ENCODE measurements around the gene BAD. TPM values are rescaled to one million over a fixed set of nuclear protein-coding genes. Genes with fewer than 3 reads are reported as not detected.

The BAD gene
- total and polyA plus RNA-seq, 4 experiments from 2014 or later, result 23.1 to 70.1 (median 37.2) TPM

DNA sequence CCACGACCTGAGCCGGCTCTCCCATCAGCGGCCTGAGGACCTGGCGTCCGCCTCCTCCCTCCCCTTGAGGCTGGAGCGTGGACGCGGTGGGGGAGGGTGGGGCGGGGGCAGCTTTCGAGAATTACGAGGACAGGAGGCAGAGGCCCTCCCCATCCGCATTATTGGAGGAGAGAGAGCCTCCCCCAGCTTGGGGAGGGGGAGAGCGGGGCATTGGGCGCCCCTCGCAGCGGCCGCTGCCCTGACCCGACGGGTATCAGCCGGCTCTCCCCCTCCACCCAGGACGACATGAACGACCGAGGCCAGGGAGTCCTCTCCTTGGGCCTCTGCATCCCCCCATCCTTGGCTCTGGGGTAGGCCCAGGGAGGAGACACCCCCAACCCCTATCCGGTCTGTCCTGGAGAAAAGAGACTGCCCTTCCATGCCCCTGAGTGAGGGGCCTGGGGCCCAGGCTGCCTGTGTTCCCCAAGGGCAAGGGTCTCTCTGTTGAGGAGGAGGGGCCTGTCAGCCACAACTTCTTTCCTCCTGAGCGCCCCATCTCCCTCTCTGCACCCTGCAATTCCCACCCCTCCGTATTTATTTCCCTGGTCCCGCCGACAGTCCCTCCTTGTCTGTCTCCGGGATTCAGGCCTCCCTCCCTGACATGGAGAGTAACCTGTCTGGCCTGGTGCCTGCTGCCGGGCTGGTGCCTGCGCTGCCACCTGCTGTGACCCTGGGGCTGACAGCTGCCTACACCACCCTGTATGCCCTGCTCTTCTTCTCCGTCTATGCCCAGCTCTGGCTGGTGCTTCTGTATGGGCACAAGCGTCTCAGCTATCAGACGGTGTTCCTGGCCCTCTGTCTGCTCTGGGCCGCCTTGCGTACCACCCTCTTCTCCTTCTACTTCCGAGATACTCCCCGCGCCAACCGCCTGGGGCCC is 1.7 kb upstream of the BAD start:
- Mint-ChIP-seq H3K4me3 (peak overlapping the region; percentile 71 to 82 (median 80)), H3K27ac (peak overlapping the region; percentile 77 to 99 (median 90)), H3K27me3 (peaks cover 5 to 7% of the 10 kb centered on the region in 2 donors), H3K4me1 (peaks cover 15 to 54% (median 27%) of the 10 kb centered on the region in 4 donors), H3K36me3 (peaks cover 0 to 11% of the 10 kb centered on the region in 2 donors), H3K9me3 (no peaks in the 10 kb centered on the region)
- DNase-seq, result no peak
- Histone ChIP-seq H3K27me3 (ENCODE audit: insufficient read depth, low read length) (peaks cover 6% of the 10 kb centered on the region), H3K9me3 (ENCODE audit: control insufficient read depth in 1 of 2, low read length in 2 of 2) (no peaks in the 10 kb centered on the region), H3K27ac (ENCODE audit: low read depth, low read length) (peak overlapping the region; percentile 100), H3K36me3 (ENCODE audit: insufficient read depth, low read length) (no peaks in the 10 kb centered on the region), H3K4me3 (ENCODE audit: low read length in 2 of 2) (peak overlapping the region in 1 of 2 donors; percentile 96), H3K4me1 (ENCODE audit: insufficient read depth, low read length) (peaks cover 24% of the 10 kb centered on the region)
- ChIA-PET CTCF (ENCODE audit: partially characterized antibody) (interaction anchor here (1.7 to 7.3 kb wide), 4 partner anchors 14 to 81 kb away, joined by 7 to 47 read pairs (median 28); partner anchors contain the start of genes CATSPERZ and FERMT3), POLR2A (ENCODE audit: partially characterized antibody) (interaction anchor here (1.2 to 8.6 kb wide), 9 partner anchors 16 to 100 kb away, joined by 3 to 233 read pairs (median 23); partner anchors contain the start of genes CATSPERZ, ESRRA, FERMT3 and FKBP2)
- intact Hi-C loops (cut with micrococcal nuclease), result loop anchor here (1.0 kb wide), 6 partner anchors 16 to 101 kb away; partner anchors contain the start of genes FKBP2, PPP1R14B and TRMT112

GRCh38 chr11:64284962-64285884 is 758 bp upstream of the BAD start, which contains the start of gene GPR137:
Gene GPR137 (plus strand): TSS chr11:64285848. CDS start chr11:64286525, 677 bp downstream.
- H3K9me3 Mint-ChIP-seq, result no peaks in the 10 kb centered on the region
- H3K4me1 Mint-ChIP-seq, result peaks cover 11 to 48% (median 23%) of the 10 kb centered on the region in 4 donors
- peaks cover 24% of the 10 kb centered on the region for H3K4me1 ChIP-seq (ENCODE audit: insufficient read depth, low read length)
- no peaks in the 10 kb centered on the region for H3K9me3 ChIP-seq (ENCODE audit: control insufficient read depth in 1 of 2, low read length in 2 of 2)
- peaks cover 0 to under 1% of the 10 kb centered on the region in 2 donors for H3K27me3 Mint-ChIP-seq
- H3K36me3 Mint-ChIP-seq, result peaks cover 0 to 11% of the 10 kb centered on the region in 2 donors
- H3K27ac Mint-ChIP-seq, result peak within 1 kb of the TSS; percentile 96 to 99 (median 98)
- H3K4me3 Mint-ChIP-seq, result peak within 1 kb of the TSS; percentile 90 to 93 (median 92)
- H3K27me3 ChIP-seq (ENCODE audit: insufficient read depth, low read length), result no peaks in the 10 kb centered on the region
- peak within 1 kb of the TSS; percentile 100 for H3K27ac ChIP-seq (ENCODE audit: low read depth, low read length)
- intact Hi-C loops (cut with micrococcal nuclease), result loop anchor here (1.0 kb wide), 6 partner anchors 15 to 100 kb away; partner anchors contain the start of genes FKBP2, PPP1R14B and TRMT112
- no peaks in the 10 kb centered on the region for H3K36me3 ChIP-seq (ENCODE audit: insufficient read depth, low read length)
- H3K4me3 ChIP-seq (ENCODE audit: low read length in 2 of 2), result peak within 1 kb of the TSS; percentile 93 to 96
- ChIA-PET POLR2A (ENCODE audit: partially characterized antibody) (interaction anchor here (0.7 to 8.6 kb wide), 22 partner anchors 9 to 1444 kb away, joined by 3 to 233 read pairs (median 6); partner anchors contain the start of genes CATSPERZ, ESRRA, FERMT3 and FKBP2), CTCF (ENCODE audit: partially characterized antibody) (interaction anchor here (1.5 to 7.3 kb wide), 5 partner anchors 13 to 80 kb away, joined by 7 to 47 read pairs (median 21); partner anchors contain the start of genes CATSPERZ and FERMT3)
- peak; percentile 94 to 98 (median 96) for DNase-seq

DNA sequence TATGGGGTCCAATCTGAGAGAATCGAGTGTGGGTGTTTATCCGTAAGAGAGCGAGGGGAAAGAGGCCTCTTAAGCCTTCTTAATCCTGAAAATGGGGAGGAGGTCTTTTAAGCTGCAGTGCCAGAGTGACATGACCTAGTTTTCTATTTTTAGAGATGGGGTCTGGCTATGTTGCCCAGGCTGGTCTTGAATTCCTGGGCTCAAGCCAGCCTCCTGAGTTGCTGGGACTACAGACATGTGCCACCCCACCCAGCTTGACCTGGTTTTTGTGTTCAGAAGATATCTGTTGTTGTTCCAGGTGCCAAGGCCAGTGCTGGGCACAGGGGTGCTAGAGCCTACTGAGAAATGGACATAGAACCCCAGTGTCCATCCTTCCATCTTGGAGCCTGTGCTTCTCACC is 1.4 kb downstream of the BAD start:
- Histone ChIP-seq H3K27ac (ENCODE audit: low read depth, low read length) (peak overlapping the region; percentile 100), H3K36me3 (ENCODE audit: insufficient read depth, low read length) (peaks cover 4% of the 10 kb centered on the region), H3K4me3 (ENCODE audit: low read length in 2 of 2) (no peak overlapping the region), H3K9me3 (ENCODE audit: control insufficient read depth in 1 of 2, low read length in 2 of 2) (no peaks in the 10 kb centered on the region), H3K27me3 (ENCODE audit: insufficient read depth, low read length) (no peaks in the 10 kb centered on the region), H3K4me1 (ENCODE audit: insufficient read depth, low read length) (peaks cover 24% of the 10 kb centered on the region)
- peak overlapping the region in 6 of 7 donors; percentile 80 to 99 (median 97) for H3K27ac Mint-ChIP-seq
- H3K4me3 Mint-ChIP-seq, result peak overlapping the region in 7 of 8 donors; percentile 4 to 92 (median 78)
- ChIA-PET POLR2A (ENCODE audit: partially characterized antibody) (interaction anchor here (0.7 to 8.6 kb wide), 10 partner anchors 13 to 135 kb away, joined by 3 to 233 read pairs (median 16); partner anchors contain the start of genes CATSPERZ, ESRRA, FERMT3 and FKBP2), CTCF (ENCODE audit: partially characterized antibody) (interaction anchor here (0.7 to 7.3 kb wide), 5 partner anchors 11 to 78 kb away, joined by 3 to 47 read pairs (median 21); partner anchors contain the start of genes CATSPERZ and FERMT3)
- DNase-seq, result no peak
- H3K27me3 Mint-ChIP-seq, result no peaks in the 10 kb centered on the region
- peaks cover 0 to 19% of the 10 kb centered on the region in 2 donors for H3K36me3 Mint-ChIP-seq
- no peaks in the 10 kb centered on the region for H3K9me3 Mint-ChIP-seq
- intact Hi-C loops (cut with micrococcal nuclease), result no loop called here
- peaks cover 12 to 44% (median 24%) of the 10 kb centered on the region in 4 donors for H3K4me1 Mint-ChIP-seq

- POLR2A ChIA-PET (ENCODE audit: partially characterized antibody), result interaction anchor here (1.2 to 8.6 kb wide), 6 partner anchors 12 to 97 kb away, joined by 4 to 233 read pairs (median 53); partner anchors contain the start of genes CATSPERZ, ESRRA, FERMT3 and FKBP2
- peaks cover 7% of the 10 kb centered on the region for H3K36me3 ChIP-seq (ENCODE audit: insufficient read depth, low read length)
Observed at GRCh38 chr11:64281957-64282770, 2.3 kb downstream of the BAD start.

GRCh38 chr11:64278576-64279190 is 5.8 kb downstream of the BAD start:
- Histone ChIP-seq H3K27ac (ENCODE audit: low read depth, low read length) (no peak overlapping the region), H3K36me3 (ENCODE audit: insufficient read depth, low read length) (peaks cover 9% of the 10 kb centered on the region), H3K4me3 (ENCODE audit: low read length in 2 of 2) (no peak overlapping the region), H3K4me1 (ENCODE audit: insufficient read depth, low read length) (peaks cover 9% of the 10 kb centered on the region), H3K9me3 (ENCODE audit: control insufficient read depth in 1 of 2, low read length in 2 of 2) (no peaks in the 10 kb centered on the region), H3K27me3 (ENCODE audit: insufficient read depth, low read length) (no peaks in the 10 kb centered on the region)
- no peak for DNase-seq
- CTCF ChIA-PET (ENCODE audit: partially characterized antibody), result interaction anchor here (1.4 to 2.6 kb wide), 3 partner anchors 23 to 39 kb away, joined by 3 to 10 read pairs (median 4); partner anchors contain the start of genes PRDX5 and TRMT112
- peak overlapping the region in 1 of 7 donors; percentile 52 for H3K27ac Mint-ChIP-seq
- H3K27me3 Mint-ChIP-seq, result no peaks in the 10 kb centered on the region
- POLR2A ChIA-PET (ENCODE audit: partially characterized antibody), result interaction anchor here (2.6 kb wide), 1 partner anchor 8 kb away, joined by 9 read pairs; no protein-coding TSS in a partner anchor
- no peaks in the 10 kb centered on the region for H3K9me3 Mint-ChIP-seq
- no peak overlapping the region for H3K4me3 Mint-ChIP-seq
- H3K4me1 Mint-ChIP-seq, result peaks cover 4 to 17% (median 12%) of the 10 kb centered on the region in 4 donors
- intact Hi-C loops (cut with micrococcal nuclease), result no loop called here
- peaks cover 0 to 19% of the 10 kb centered on the region in 2 donors for H3K36me3 Mint-ChIP-seq

More at GRCh38 chr11:64281957-64282770, 2.3 kb downstream of the BAD start:
- H3K4me3 Mint-ChIP-seq, result peak overlapping the region in 2 of 8 donors; percentile 35 to 36
- intact Hi-C loops (cut with micrococcal nuclease), result no loop called here
- CTCF ChIA-PET (ENCODE audit: partially characterized antibody), result interaction anchor here (2.8 to 7.3 kb wide), 4 partner anchors 10 to 77 kb away, joined by 19 to 47 read pairs (median 28); partner anchors contain the start of genes CATSPERZ and FERMT3
- DNase-seq, result no peak
- H3K36me3 Mint-ChIP-seq, result peaks cover 0 to 19% of the 10 kb centered on the region in 2 donors
- no peak overlapping the region for H3K4me3 ChIP-seq (ENCODE audit: low read length in 2 of 2)
- peak overlapping the region in 4 of 7 donors; percentile 42 to 80 (median 62) for H3K27ac Mint-ChIP-seq
- H3K4me1 Mint-ChIP-seq, result peaks cover 12 to 44% (median 23%) of the 10 kb centered on the region in 4 donors
- no peaks in the 10 kb centered on the region for H3K9me3 ChIP-seq (ENCODE audit: control insufficient read depth in 1 of 2, low read length in 2 of 2)
- H3K4me1 ChIP-seq (ENCODE audit: insufficient read depth, low read length), result peaks cover 24% of the 10 kb centered on the region
- H3K27me3 Mint-ChIP-seq, result no peaks in the 10 kb centered on the region
- no peak overlapping the region for H3K27ac ChIP-seq (ENCODE audit: low read depth, low read length)
- H3K27me3 ChIP-seq (ENCODE audit: insufficient read depth, low read length), result no peaks in the 10 kb centered on the region
- H3K9me3 Mint-ChIP-seq, result no peaks in the 10 kb centered on the region

Data from CD4-positive, alpha-beta memory T cell (primary cell).